Kidney epithelial cell (primary cell): ENCODE results near the gene ZNF536. TPM values are rescaled to one million over a fixed set of nuclear protein-coding genes. Genes with fewer than 3 reads are reported as not detected.

Experiments used
- DNase-seq: peaks from one replicate; pipeline ENCODE4 v3.0.0-alpha.2; 2010; ENCODE audit warnings: low read depth
- H3K27me3 ChIP-seq: 2 replicates; pipeline ENCODE4 v1.6.0; 2011; ENCODE audit warnings: low read length; ENCODE audit not compliant: control insufficient read depth, insufficient read depth
- H3K36me3 ChIP-seq: 2 replicates; pipeline ENCODE4 v1.5.1; 2011; ENCODE audit warnings: low read length; ENCODE audit not compliant: control insufficient read depth, insufficient read depth
- H3K4me3 ChIP-seq: 2 replicates; pipeline ENCODE4 v1.5.1; 2011; ENCODE audit warnings: low read depth, mild to moderate bottlenecking, control low read depth, low read length
- CTCF ChIP-seq: IDR thresholded peaks from 2 replicates; pipeline ENCODE4 v1.5.1; 2011; ENCODE audit warnings: mild to moderate bottlenecking, moderate library complexity, low read length, control low read depth, inconsistent platforms; ENCODE audit not compliant: insufficient read depth, poor library complexity, severe bottlenecking
- total RNA-seq: library from RNA; depleted of rRNA; stranded (reverse); fragments of >200 nt; gene quantifications from 2 replicates; pipeline ENCODE4 v1.2.3, GENCODE V29; 2015

The ZNF536 gene
- total RNA-seq, 1 donor from 2014 or later = 0.13 TPM

GRCh38 chr19:30430206-30430734 lies 58.1 kb downstream of the ZNF536 start:
- Histone ChIP-seq H3K36me3 (no peaks in the 10 kb centered on the region), H3K27me3 (no peaks in the 10 kb centered on the region), H3K4me3 (no peak overlapping the region)
- TF ChIP-seq CTCF = no peak
- DNase-seq = no peak

DNA sequence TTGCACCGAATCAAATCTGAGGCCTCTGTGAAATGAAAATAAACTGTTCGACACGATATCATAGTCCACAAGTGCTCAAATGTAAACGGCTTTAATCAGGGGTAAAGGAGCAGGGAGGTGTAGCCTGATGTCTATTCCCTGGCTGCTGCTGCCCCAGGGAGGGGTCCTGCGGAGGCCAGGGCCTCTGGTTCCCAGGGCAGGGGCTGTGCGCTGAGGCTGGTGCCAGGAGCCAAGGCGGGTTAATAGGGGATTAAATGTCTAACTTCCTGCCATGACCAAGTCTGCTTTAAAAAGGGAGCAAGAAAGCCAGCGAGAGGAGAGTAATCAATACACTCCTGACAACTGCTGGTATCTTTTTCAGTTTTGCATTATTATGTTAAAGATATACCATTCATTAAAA lies 59.4 kb downstream of the ZNF536 start:
- Histone ChIP-seq H3K27me3 (no peaks in the 10 kb centered on the region), H3K36me3 (no peaks in the 10 kb centered on the region), H3K4me3 (no peak overlapping the region)
- DNase-seq = no peak
- no peak for TF ChIP-seq CTCF

DNA sequence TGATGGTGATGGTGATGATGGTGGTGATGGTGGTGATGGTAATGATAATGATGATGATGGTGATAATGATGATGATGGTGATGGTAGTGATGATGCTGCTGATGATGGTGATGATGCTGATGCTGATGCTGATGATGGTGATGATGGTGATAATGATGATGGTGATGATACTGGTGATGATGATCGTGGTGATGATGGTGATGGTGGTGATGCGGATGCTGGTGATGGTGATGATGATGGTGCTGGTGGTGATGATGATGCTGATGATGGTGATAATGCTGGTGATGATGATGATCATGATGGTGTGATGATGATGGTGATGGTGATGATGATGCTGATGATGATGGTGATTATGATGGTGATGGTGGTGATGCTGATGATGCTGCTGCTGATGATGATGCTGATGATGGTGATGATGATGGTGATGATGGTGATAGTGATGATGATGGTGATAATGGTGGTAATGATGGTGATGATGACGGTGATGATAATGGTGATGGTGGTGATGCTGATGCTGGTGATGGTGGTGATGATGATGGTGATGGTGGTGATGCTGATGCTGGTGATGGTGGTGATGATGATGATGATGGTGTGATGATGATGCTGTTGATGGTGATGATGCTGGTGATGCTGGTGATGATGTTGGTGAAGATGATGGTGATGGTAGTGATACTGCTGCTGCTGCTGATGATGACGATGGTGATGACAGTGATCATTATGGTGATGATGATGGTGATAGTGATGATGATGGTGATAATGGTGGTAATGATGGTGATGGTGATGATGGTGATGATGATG lies 62.8 kb downstream of the ZNF536 start:
- DNase-seq = no peak
- Histone ChIP-seq H3K4me3 (no peak overlapping the region), H3K36me3 (no peaks in the 10 kb centered on the region), H3K27me3 (no peaks in the 10 kb centered on the region)
- TF ChIP-seq CTCF = no peak

- H3K36me3 ChIP-seq = no peaks in the 10 kb centered on the region
- no peaks in the 10 kb centered on the region for H3K27me3 ChIP-seq
- no peak for TF ChIP-seq CTCF
- DNase-seq = no peak
- no peak overlapping the region for H3K4me3 ChIP-seq
Measured at GRCh38 chr19:30437869-30438268, 65.7 kb downstream of the ZNF536 start.

- no peak for TF ChIP-seq CTCF
- Histone ChIP-seq H3K27me3 (no peaks in the 10 kb centered on the region), H3K4me3 (no peak overlapping the region), H3K36me3 (no peaks in the 10 kb centered on the region)
- DNase-seq = no peak
Measured at GRCh38 chr19:30439310-30439709, 67.1 kb downstream of the ZNF536 start.

DNA sequence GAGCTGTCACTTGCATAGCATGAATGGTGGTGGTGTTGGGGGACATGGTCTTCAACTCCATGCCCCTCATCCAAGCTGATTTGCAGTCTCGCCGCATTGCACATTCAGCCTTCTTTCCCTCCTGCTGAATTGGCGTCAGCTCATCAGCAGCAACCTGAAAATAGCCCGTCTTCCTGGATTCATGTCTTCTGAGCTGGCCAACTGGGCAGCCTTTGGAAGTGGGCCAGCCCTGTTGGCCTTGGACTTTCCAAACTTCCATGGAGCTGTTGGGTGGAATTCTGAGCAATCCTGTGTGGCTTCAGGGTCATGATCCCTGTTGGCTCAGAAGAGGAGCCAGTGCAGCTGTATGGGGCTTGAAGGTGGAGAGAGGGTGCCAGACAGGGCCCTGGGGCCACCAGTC lies 68.8 kb downstream of the ZNF536 start:
- DNase-seq = no peak
- no peak overlapping the region for H3K4me3 ChIP-seq
- no peak for TF ChIP-seq CTCF
- H3K27me3 ChIP-seq = no peaks in the 10 kb centered on the region
- no peaks in the 10 kb centered on the region for H3K36me3 ChIP-seq
